ENCODE data around the gene GALNT8. TPM values are rescaled to one million over a fixed set of nuclear protein-coding genes. Genes with fewer than 3 reads are reported as not detected.
"Not testable (repeated sequence)": the region's sequence is repeated elsewhere in the genome, so short reads cannot be mapped to it uniquely, and the experiment has no call there.

The GALNT8 gene
- total RNA-seq, 4 donors from 2014 or later: 0.84 to 2.5 (median 1.5) TPM

- TF ChIP-seq CTCF (IDR thresholded peaks at IDR 0.05): no peak
- no peak for DNase-seq (ENCODE audit: low spot score)
- ATAC-seq (ENCODE audit: low FRiP score): no peak
Measured at GRCh38 chr12:4720637-4720995, 416 bp downstream of the GALNT8 start.

GRCh38 chr12:4721587-4721986, 1.4 kb downstream of the GALNT8 start:
- ATAC-seq (ENCODE audit: low FRiP score); DNase-seq (ENCODE audit: low spot score): not testable (repeated sequence)

- no peak for ATAC-seq (ENCODE audit: low FRiP score)
- no peak for TF ChIP-seq CTCF (IDR thresholded peaks at IDR 0.05)
- DNase-seq (ENCODE audit: low spot score): no peak
Measured at GRCh38 chr12:4723226-4723625, 3.0 kb downstream of the GALNT8 start.

GRCh38 chr12:4725057-4725456, 4.9 kb downstream of the GALNT8 start:
- no peak for TF ChIP-seq CTCF (IDR thresholded peaks at IDR 0.05)
- ATAC-seq (ENCODE audit: low FRiP score): no peak
- DNase-seq (ENCODE audit: low spot score): no peak

GRCh38 chr12:4734625-4735340, 14.6 kb downstream of the GALNT8 start:
- DNase-seq (ENCODE audit: low spot score) (no peak), ATAC-seq (ENCODE audit: low FRiP score) (no peak)
- no peak for TF ChIP-seq CTCF (IDR thresholded peaks at IDR 0.05)

GRCh38 chr12:4736091-4736490, 15.9 kb downstream of the GALNT8 start:
- no peak for TF ChIP-seq CTCF (IDR thresholded peaks at IDR 0.05)
- DNase-seq (ENCODE audit: low spot score): no peak
- ATAC-seq (ENCODE audit: low FRiP score): no peak

GRCh38 chr12:4738541-4738940, 18.3 kb downstream of the GALNT8 start:
- no peak for TF ChIP-seq CTCF (IDR thresholded peaks at IDR 0.05)
- DNase-seq (ENCODE audit: low spot score) (no peak), ATAC-seq (ENCODE audit: low FRiP score) (no peak)

All from omental fat pad (tissue), 4 donors.